ENCODE data around the gene RASL11A. TPM values are rescaled to one million over a fixed set of nuclear protein-coding genes. Genes with fewer than 3 reads are reported as not detected.

RASL11A gene
- total and polyA plus RNA-seq, 2 of the 8 experiments (the other 6 are each of a cell fraction or from before 2014, with no cell fraction given), result 2.9 to 6.8 TPM

GRCh38 chr13:27245610-27246009 is 25.0 kb upstream of the RASL11A start:
- TF ChIP-seq ZNF274 (IDR thresholded peaks at IDR 0.05; ENCODE audit: borderline replicate concordance, extremely low read depth, low read length) (no peak), KDM1A (IDR thresholded peaks at IDR 0.05; ENCODE audit: borderline replicate concordance, low read length) (no peak), SAP30 (IDR thresholded peaks at IDR 0.05; ENCODE audit: insufficient read depth, insufficient replicate concordance, low read length) (no peak), NANOG (IDR thresholded peaks at IDR 0.05; ENCODE audit: insufficient read depth, low read depth, low read length, poor library complexity, severe bottlenecking) (peak; percentile 78), E2F6 (IDR thresholded peaks at IDR 0.05) (peak; percentile 46; the same call in 1 of the 2 replicates), MAX (IDR thresholded peaks at IDR 0.05) (peak; percentile 67), SIX5 (IDR thresholded peaks at IDR 0.05; ENCODE audit: low read depth, low read length) (no peak), EZH2 (IDR thresholded peaks at IDR 0.05; ENCODE audit: low read depth, low read length, severe bottlenecking) (no peak), HDAC6 (IDR thresholded peaks at IDR 0.05; ENCODE audit: low read depth, low read length) (no peak)
- Histone ChIP-seq H2AK5ac (ENCODE audit: low read depth, low read length) (no peak overlapping the region; the same call in 1 of the 2 replicates), H3K4ac (replicated peaks; ENCODE audit: insufficient read length, low read depth, low read length) (no peak overlapping the region), H3K9me3 (ENCODE audit: insufficient read depth in 2 of 2, low read depth in 1 of 2, low read length in 1 of 2) (no peaks in the 10 kb centered on the region), H2BK15ac (ENCODE audit: low read length) (no peak overlapping the region), H2BK120ac (replicated peaks; ENCODE audit: low read depth, low read length) (no peak overlapping the region), H3K23me2 (ENCODE audit: low read depth, low read length) (no peaks in the 10 kb centered on the region), H3K79me2 (ENCODE audit: control insufficient read depth in 1 of 2, insufficient read depth in 2 of 2, low read length in 2 of 2) (peaks cover 0 to 15% of the 10 kb centered on the region in 2 experiments; a peak in 3 of 4 replicates), H3K9ac (replicated peaks in 1 of 4; ENCODE audit: extremely low read depth in 1 of 4, low read depth in 3 of 4, low read length in 3 of 4) (no peak overlapping the region; a peak in 1 of 7 replicates), H2BK12ac (ENCODE audit: low read depth, low read length) (no peak overlapping the region; the same call in 1 of the 2 replicates), H4K20me1 (replicated peaks in 1 of 2; ENCODE audit: control insufficient read depth in 1 of 2, insufficient read depth in 2 of 2, low read length in 2 of 2) (no peaks in the 10 kb centered on the region), H4K91ac (replicated peaks; ENCODE audit: insufficient read length, low read length) (peak overlapping the region; percentile 29), H2BK20ac (ENCODE audit: low read length) (no peak overlapping the region), H3K79me1 (ENCODE audit: low read depth, low read length) (no peaks in the 10 kb centered on the region; the same call in 1 of the 2 replicates), H3K18ac (ENCODE audit: extremely low read depth, low read length) (no peak overlapping the region), H3K27ac (ENCODE audit: low read depth, low read length) (no peak overlapping the region), H3K14ac (ENCODE audit: insufficient read length) (no peak overlapping the region), H3K4me3 (ENCODE audit: extremely low read depth in 1 of 4, insufficient read depth in 2 of 4, low read depth in 3 of 4, low read length in 4 of 4) (peak overlapping the region in 1 of 4 experiments; percentile 5; a peak in 1 of 8 replicates), H3K36me3 (ENCODE audit: control insufficient read depth in 2 of 4, insufficient read depth in 4 of 4, low read length in 3 of 4) (no peaks in the 10 kb centered on the region), H3K23ac (ENCODE audit: insufficient read length) (no peak overlapping the region), H2BK5ac (ENCODE audit: low read depth, low read length) (0 out of 2 replicates have a peak overlapping the region, but pooled peaks have one; percentile 9), H3K56ac (replicated peaks; ENCODE audit: insufficient read length, low read depth, low read length) (no peak overlapping the region), H3K27me3 (replicated peaks in 1 of 4; ENCODE audit: control insufficient read depth in 3 of 4, extremely low read depth in 1 of 4, insufficient read depth in 3 of 4, low read length in 3 of 4) (no peaks in the 10 kb centered on the region), H4K5ac (ENCODE audit: insufficient read length, low read depth, low read length) (no peak overlapping the region), H2AFZ (ENCODE audit: low read length) (no peak overlapping the region), H3K4me2 (ENCODE audit: insufficient read depth in 1 of 2, low read depth in 2 of 2, low read length in 2 of 2) (peak overlapping the region in 1 of 2 experiments; percentile 52; a peak in 3 of 4 replicates), H3K4me1 (replicated peaks in 1 of 4; ENCODE audit: control insufficient read depth in 3 of 4, insufficient read depth in 4 of 4, low read length in 3 of 4) (peaks cover 0 to 10% (median 4%) of the 10 kb centered on the region in 4 experiments; a peak in 5 of 7 replicates), H4K8ac (ENCODE audit: extremely low read depth, insufficient read depth, low read length) (no peak overlapping the region)
- FAIRE-seq (peak; percentile 78), DNase-seq (ENCODE audit: low read depth in 1 of 2, low spot score in 2 of 2) (no peak)
- CTCF ChIA-PET (ENCODE audit: partially characterized antibody), result interaction anchor here (1.6 to 1.9 kb wide), 2 partner anchors 25 to 94 kb away, joined by 6 to 8 read pairs; partner anchors contain the start of gene RASL11A
- POLR2A ChIA-PET (ENCODE audit: partially characterized antibody), result interaction anchor here (0.9 to 3.7 kb wide), 5 partner anchors 11 to 128 kb away, joined by 3 to 48 read pairs (median 3); no protein-coding TSS in a partner anchor
- 49% methylated on average over 7 of the region's 7 CpGs; no CpG with 5 or more reads in 1 of the 2 experiments for WGBS, 2 experiments (ENCODE audit: extremely low coverage in 1 of 2, insufficient coverage in 1 of 2, insufficient read length in 1 of 2, insufficient replicate concordance in 2 of 2, low coverage in 1 of 2, low lambda C conversion rate in 2 of 2, missing lambda C conversion rate in 1 of 2)

Measured in H1 (cell line).